Measurements from ENCODE around the gene GALNT12.

GALNT12 gene

GRCh38 chr9:98805506-98806272 lies 1.8 kb upstream of the GALNT12 start:
- no peak for DNase-seq (ENCODE audit: low read depth)

- DNase-seq (ENCODE audit: low read depth) = no peak
These were observed 955 bp upstream of the GALNT12 start for GRCh38 chr9:98806394-98807035.

GRCh38 chr9:98807814-98808195 lies 335 bp downstream of the GALNT12 start:
- peak; percentile 18 for DNase-seq (ENCODE audit: low read depth)

GRCh38 chr9:98808411-98808815 lies 943 bp downstream of the GALNT12 start:
- no peak for DNase-seq (ENCODE audit: low read depth)

- no peak for DNase-seq (ENCODE audit: low read depth)
These were observed 1.4 kb downstream of the GALNT12 start for GRCh38 chr9:98808875-98809274.

GRCh38 chr9:98809311-98810101 lies 2.0 kb downstream of the GALNT12 start:
- no peak for DNase-seq (ENCODE audit: low read depth)

- no peak for DNase-seq (ENCODE audit: low read depth)
These were observed 2.8 kb downstream of the GALNT12 start for GRCh38 chr9:98810102-98810842.

GRCh38 chr9:98811051-98811650 lies 3.7 kb downstream of the GALNT12 start:
- no peak for DNase-seq (ENCODE audit: low read depth)

GRCh38 chr9:98815391-98815951 lies 8.0 kb downstream of the GALNT12 start:
- DNase-seq (ENCODE audit: low read depth) = no peak

- DNase-seq (ENCODE audit: low read depth) = no peak
These were observed 11.3 kb downstream of the GALNT12 start for GRCh38 chr9:98818764-98819163.

- DNase-seq (ENCODE audit: low read depth) = no peak
These were observed 11.8 kb downstream of the GALNT12 start for GRCh38 chr9:98819231-98819630.

- DNase-seq (ENCODE audit: low read depth) = no peak
These were observed 14.4 kb downstream of the GALNT12 start for GRCh38 chr9:98821831-98822230.

GRCh38 chr9:98822661-98823060 lies 15.2 kb downstream of the GALNT12 start:
- DNase-seq (ENCODE audit: low read depth) = no peak

GRCh38 chr9:98823666-98824334 lies 16.3 kb downstream of the GALNT12 start:
- no peak for DNase-seq (ENCODE audit: low read depth)

GRCh38 chr9:98825414-98825813 lies 17.9 kb downstream of the GALNT12 start:
- no peak for DNase-seq (ENCODE audit: low read depth)

GRCh38 chr9:98826716-98827115 lies 19.2 kb downstream of the GALNT12 start:
- no peak for DNase-seq (ENCODE audit: low read depth)

- DNase-seq (ENCODE audit: low read depth) = no peak
These were observed 22.3 kb downstream of the GALNT12 start for GRCh38 chr9:98829766-98830165.

- DNase-seq (ENCODE audit: low read depth) = no peak
These were observed 23.1 kb downstream of the GALNT12 start for GRCh38 chr9:98830554-98830953.

GRCh38 chr9:98831696-98832095 lies 24.2 kb downstream of the GALNT12 start:
- DNase-seq (ENCODE audit: low read depth) = no peak

GRCh38 chr9:98832768-98833089 lies 25.3 kb downstream of the GALNT12 start:
- DNase-seq (ENCODE audit: low read depth) = no peak

All from activated T-cell treated with anti-CD3 and anti-CD28 coated beads for 48 hours (primary cell).